ENCODE measurements around the gene ADAM30. TPM values are rescaled to one million over a fixed set of nuclear protein-coding genes. Genes with fewer than 3 reads are reported as not detected.
A peak's percentile ranks its signal among the peaks of the same experiment; 100 is the strongest.
"Not testable (repeated sequence)": the region's sequence is repeated elsewhere in the genome, so short reads cannot be mapped to it uniquely, and the experiment has no call there.

ADAM30 gene
- total RNA-seq, 2 donors from 2014 or later: not detected

GRCh38 chr1:119858126-119858525, 38.2 kb downstream of the ADAM30 start:
- no peaks in the 10 kb centered on the region for H3K9me3 ChIP-seq
- no peaks in the 10 kb centered on the region for H3K36me3 ChIP-seq
- TF ChIP-seq CTCF (IDR thresholded peaks at IDR 0.05): no peak
- intact Hi-C loops (cut with DNase I): no loop called here
- H3K27ac ChIP-seq: no peak overlapping the region
- no peaks in the 10 kb centered on the region for H3K27me3 ChIP-seq
- H3K4me1 ChIP-seq: no peaks in the 10 kb centered on the region
- no peak for DNase-seq
- no peak overlapping the region for H3K4me3 ChIP-seq
- no peak overlapping the region for H3K9ac ChIP-seq (ENCODE audit: low read depth in 2 of 2, low read length in 2 of 2)

GRCh38 chr1:119853155-119853554, 43.2 kb downstream of the ADAM30 start:
- Histone ChIP-seq H3K4me3 (no peak overlapping the region), H3K9me3 (no peaks in the 10 kb centered on the region), H3K9ac (ENCODE audit: low read depth in 2 of 2, low read length in 2 of 2) (no peak overlapping the region), H3K27ac (no peak overlapping the region), H3K36me3 (no peaks in the 10 kb centered on the region), H3K27me3 (no peaks in the 10 kb centered on the region), H3K4me1 (no peaks in the 10 kb centered on the region)
- no peak for TF ChIP-seq CTCF (IDR thresholded peaks at IDR 0.05)
- intact Hi-C loops (cut with DNase I): no loop called here
- no peak for DNase-seq

- H3K4me3 ChIP-seq; H3K27ac ChIP-seq; H3K36me3 ChIP-seq; H3K9me3 ChIP-seq; H3K4me1 ChIP-seq; intact Hi-C loops (cut with DNase I); DNase-seq; H3K9ac ChIP-seq (ENCODE audit: low read depth in 2 of 2, low read length in 2 of 2); H3K27me3 ChIP-seq: not testable (repeated sequence)
- TF ChIP-seq CTCF (IDR thresholded peaks at IDR 0.05): peak; percentile 17
Observed at GRCh38 chr1:119844206-119844605, 52.1 kb downstream of the ADAM30 start.

Other genes starting within 250 kb of the ADAM30 start
- gene ZNF697, start 248.2 kb downstream of the ADAM30 start, total RNA-seq: 1 to 10 TPM; 2.1 to 3.2 TPM
- 10 to 100 TPM in 1 of 2 donors, 1 to 10 TPM in 1; 6.3 to 11.6 TPM for gene PHGDH, start 184.6 kb downstream of the ADAM30 start, total RNA-seq
- 100 to 1,000 TPM; 271 to 374 TPM for gene HMGCS2, start 127.6 kb downstream of the ADAM30 start, total RNA-seq
- gene REG4, start 85.1 kb downstream of the ADAM30 start, total RNA-seq: 100 to 1,000 TPM in 1 of 2 donors, 10 to 100 TPM in 1; 90.2 to 169 TPM
- gene NOTCH2, start 173.1 kb upstream of the ADAM30 start, total RNA-seq: 10 to 100 TPM; 53.0 to 69.6 TPM

All from colonic mucosa (tissue), 4 donors.